Heart right ventricle (tissue), 16 donors: ENCODE measurements around the gene ITPR3. TPM values are rescaled to one million over a fixed set of nuclear protein-coding genes. Genes with fewer than 3 reads are reported as not detected.
A peak's percentile ranks its signal among the peaks of the same experiment; 100 is the strongest.

Experiments used
- ATAC-seq, 8 donors: fragments of 200-7000 bp; cut with Tn5 transposase; one replicate each; pipeline ENCODE4 v1.9.1; 2020; ENCODE audit warnings: mild to moderate bottlenecking in 8 of 8, moderate library complexity in 8 of 8, moderate number of reproducible peaks in 1 of 8
- DNase-seq, 2 donors: peaks; one replicate each; pipeline ENCODE4 v3.0.0-alpha.2; 2020
- H3K27ac ChIP-seq, 10 donors: fragments of 200-600 bp; sonication (generic) in 2 of 10; one replicate each; pipeline versions ENCODE4 v1.5.0 to v1.8.0; 2020 to 2022; ENCODE audit warnings: mild to moderate bottlenecking in 3 of 10
- H3K27me3 ChIP-seq, 7 donors: fragments of 200-600 bp; one replicate each; pipeline ENCODE4 v1.8.0; 2021 to 2022; ENCODE audit warnings: mild to moderate bottlenecking in 2 of 7
- H3K36me3 ChIP-seq, 9 donors: fragments of 200-600 bp; sonication (generic) in 1 of 9; one replicate each; pipeline versions ENCODE4 v1.5.0 to v1.8.0; 2020 to 2022; ENCODE audit warnings: mild to moderate bottlenecking in 2 of 9
- H3K4me1 ChIP-seq, 9 donors: fragments of 200-600 bp; sonication (generic) in 1 of 9; one replicate each; pipeline versions ENCODE4 v1.5.0 to v1.8.0; 2020 to 2022; ENCODE audit warnings: mild to moderate bottlenecking in 4 of 9
- H3K4me3 ChIP-seq, 10 donors: fragments of 200-600 bp; sonication (generic) in 2 of 10; one replicate each; pipeline versions ENCODE4 v1.5.0 to v1.8.0; 2020 to 2022; ENCODE audit warnings: mild to moderate bottlenecking in 7 of 10, moderate library complexity in 2 of 10
- H3K9me3 ChIP-seq, 11 donors: fragments of 200-600 bp in 10 of 11; sonication (generic) in 2 of 11; one replicate each; pipeline versions ENCODE4 v1.5.0 to v1.8.0; 2013 to 2022; ENCODE audit warnings: mild to moderate bottlenecking in 2 of 11, control low read depth in 1 of 11, moderate library complexity in 1 of 11
- CTCF ChIP-seq, 9 donors: fragments of 200-600 bp; sonication (generic) in 2 of 9; IDR thresholded peaks; one replicate each; pipeline versions ENCODE4 v1.5.0 to v1.8.0; 2021 to 2022; ENCODE audit warnings: antibody characterized with exemption in 9 of 9, mild to moderate bottlenecking in 5 of 9, moderate library complexity in 1 of 9
- WGBS, 2 donors: extraction: QIAGEN DNeasy Blood & Tissue Kit; methylation state at CpG; one replicate each; pipeline ENCODE4 v1.1.7; 2013; ENCODE audit warnings: inconsistent platforms in 1 of 2; 5-methylcytosine and 5-hydroxymethylcytosine counted together
- intact Hi-C, 10 donors: fragments of 100-400 bp; cut with DNase I; formaldehyde crosslinking; loops; one replicate each; pipeline versions ENCODE4 v1.11.1 to v1.14.2; 2022
- polyA plus RNA-seq, 2 donors: library from polyadenylated mRNA; stranded (reverse); fragments of 200-250 nt; gene quantifications; one replicate each; pipeline ENCODE4 v1.2.3, GENCODE V29; 2013
- total RNA-seq, 10 donors: library from RNA; stranded (reverse); fragmentation: NEBNext Ultra II Directional in 3 of 10; extraction: Animal tissue kit (Norgen Biotek cat#: 25700) in 3 of 10; gene quantifications; one replicate each; pipeline versions ENCODE4 v1.2.1 to v1.2.4, GENCODE V29; 2021 to 2023
- donor health status: Arrhythmogenic right ventricular cardiomyopathy.
- donor health status: ischemic (EF 13 %, LVEDD 7.1; RV severe dilation, severe dysfunction).
- donor health status: healthy with polysubstance abuse.
- donor health status: DM: no; HTN: yes; CAD: no.
- donor health status: DM: no; HTN: no; CAD: no.
- donor health status: ischemic (EF 25% LVEDD 6.9; RV normal size, moderate dysfunction).
- donor health status: ischemic (EF 25% LVEDD 5.7; RV mildly dilated, moderate dysfunction).
- donor health status: healthy.
- donor health status: DM: yes; HTN: yes; CAD: no.
- donor health status: Ischemic cardiomyopathy.
- donor health status: ischemic (EF 35%, LVEDD 5.7; RV mildly dilated, moderate dysfunction).
- donor health status: nonischemic (EF 11% LVEDD 7.7; RV severe dilation, severe dysfunction).
- donor health status: DM: yes; HTN: yes; CAD: no.
- donor health status: PGD.
- donor health status: ischemic (EF 29% LVEDD 5.4; RV normal size, mild dysfunction).
- donor health status: nonischemic (EF 23%, LVEDD 6.1; RV moderate dilation, normal function).

ITPR3 gene
- total and polyA plus RNA-seq, 12 donors = 3.2 to 16.7 (median 6.0) TPM

GRCh38 chr6:33690766-33691165 is 69.6 kb downstream of the ITPR3 start:
- no peak for DNase-seq
- intact Hi-C loops = loop anchor here in 2 of 10 donors (10.0 kb wide), 2 partner anchors 256 to 486 kb away; partner anchors contain the start of genes HSD17B8 (in 1 of the 2), RING1 (in 1 of the 2), RXRB (in 1 of the 2) and SLC39A7 (in 1 of the 2)
- ATAC-seq = no peak
- no peaks in the 10 kb centered on the region for H3K9me3 ChIP-seq
- no peak for TF ChIP-seq CTCF (IDR thresholded peaks at IDR 0.05)
- H3K4me1 ChIP-seq = peaks cover 40 to 57% (median 46%) of the 10 kb centered on the region in 9 donors
- WGBS, 2 donors = 71 to 79% methylated on average over 13 of the region's 13 CpGs
- H3K4me3 ChIP-seq = no peak overlapping the region
- no peaks in the 10 kb centered on the region for H3K27me3 ChIP-seq
- no peak overlapping the region for H3K27ac ChIP-seq
- H3K36me3 ChIP-seq = peaks cover 0 to 91% (median 4%) of the 10 kb centered on the region in 9 donors

DNA sequence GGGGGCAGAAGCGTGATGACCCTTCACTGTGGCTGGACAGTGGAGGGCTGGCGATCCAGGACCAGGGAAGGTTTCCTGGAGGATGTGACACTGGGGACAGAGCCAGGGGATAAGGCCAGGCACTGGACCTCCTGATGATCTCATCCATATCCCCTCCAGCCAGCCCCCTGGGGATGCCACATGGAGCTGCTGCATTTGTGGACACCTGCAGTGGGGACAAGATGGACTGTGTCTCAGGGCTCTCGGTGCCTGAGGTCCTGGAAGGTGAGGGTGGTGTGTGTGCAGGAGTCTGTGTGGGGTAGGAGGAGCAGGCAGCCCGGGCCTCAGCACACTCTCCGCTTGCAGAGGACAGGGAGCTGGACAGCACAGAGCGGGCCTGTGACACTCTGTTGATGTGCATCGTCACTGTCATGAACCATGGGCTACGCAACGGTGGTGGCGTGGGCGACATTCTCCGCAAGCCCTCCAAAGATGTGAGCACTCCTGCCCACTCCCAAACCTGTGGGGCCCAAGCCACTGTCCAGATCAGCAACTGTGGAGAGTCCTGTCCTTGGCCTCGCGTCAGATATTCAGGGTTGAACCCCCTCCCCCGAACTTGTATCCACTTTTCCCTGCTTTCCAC is 70.4 kb downstream of the ITPR3 start:
- WGBS, 2 donors = 84 to 85% methylated on average over 15 of the region's 15 CpGs
- no peak for TF ChIP-seq CTCF (IDR thresholded peaks at IDR 0.05)
- Histone ChIP-seq H3K36me3 (peaks cover 0 to 91% (median 4%) of the 10 kb centered on the region in 9 donors), H3K9me3 (no peaks in the 10 kb centered on the region), H3K4me1 (peaks cover 48 to 65% (median 54%) of the 10 kb centered on the region in 9 donors), H3K4me3 (no peak overlapping the region), H3K27me3 (no peaks in the 10 kb centered on the region), H3K27ac (peak overlapping the region in 9 of 10 donors; percentile 67 to 88 (median 79))
- peak in 1 of 8 donors; percentile 2 for ATAC-seq
- DNase-seq = no peak
- intact Hi-C loops = loop anchor here in 2 of 10 donors (10.0 kb wide), 2 partner anchors 257 to 487 kb away; partner anchors contain the start of genes HSD17B8 (in 1 of the 2), RING1 (in 1 of the 2), RXRB (in 1 of the 2) and SLC39A7 (in 1 of the 2)

DNA sequence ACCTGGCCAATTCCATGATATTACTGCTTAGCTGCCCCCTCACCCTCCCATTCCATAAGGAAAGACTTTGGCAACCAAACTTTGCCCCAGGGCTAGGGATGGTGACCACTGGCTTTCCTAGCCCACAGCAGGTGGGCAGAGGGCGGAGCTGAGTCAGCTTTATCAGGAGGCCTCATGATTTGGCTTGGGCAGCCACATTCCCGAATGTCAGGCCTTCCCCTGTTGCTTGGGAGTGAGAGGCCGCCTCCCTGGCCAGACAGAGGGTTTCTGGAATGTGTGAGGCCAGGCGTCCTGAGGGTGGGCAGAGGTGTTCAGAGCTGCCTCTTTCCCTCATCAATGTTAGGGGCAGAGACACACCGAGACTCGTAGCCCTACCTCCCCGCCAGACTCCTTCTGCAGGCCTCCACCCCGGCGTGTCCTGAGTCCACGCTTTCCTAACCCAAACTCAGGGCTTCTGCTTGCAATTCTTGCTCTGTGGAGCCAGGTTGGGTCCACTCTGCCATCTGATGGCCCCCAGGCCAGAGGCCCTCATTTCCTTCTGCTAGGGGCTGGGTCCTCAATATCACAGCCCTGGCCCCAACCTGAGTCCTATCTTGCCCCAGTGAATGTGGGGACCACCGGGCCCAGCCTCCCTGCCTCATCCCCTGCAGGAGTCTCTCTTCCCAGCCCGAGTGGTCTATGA is 71.1 kb downstream of the ITPR3 start:
- peak; percentile 27 to 66 for DNase-seq
- whole genome bisulfite sequencing, 2 donors = 64 to 72% methylated on average over 12 of the region's 12 CpGs
- peaks cover 52 to 71% (median 61%) of the 10 kb centered on the region in 9 donors for H3K4me1 ChIP-seq
- H3K27me3 ChIP-seq = no peaks in the 10 kb centered on the region
- no peaks in the 10 kb centered on the region for H3K9me3 ChIP-seq
- peaks cover 0 to 87% (median 4%) of the 10 kb centered on the region in 9 donors for H3K36me3 ChIP-seq
- H3K4me3 ChIP-seq = no peak overlapping the region
- no peak for TF ChIP-seq CTCF (IDR thresholded peaks at IDR 0.05)
- peak; percentile 11 to 72 (median 58) for ATAC-seq
- peak overlapping the region; percentile 49 to 88 (median 79) for H3K27ac ChIP-seq
- intact Hi-C loops = loop anchor here in 2 of 10 donors (10.0 kb wide), 2 partner anchors 257 to 487 kb away; partner anchors contain the start of genes HSD17B8 (in 1 of the 2), RING1 (in 1 of the 2), RXRB (in 1 of the 2) and SLC39A7 (in 1 of the 2)

DNA sequence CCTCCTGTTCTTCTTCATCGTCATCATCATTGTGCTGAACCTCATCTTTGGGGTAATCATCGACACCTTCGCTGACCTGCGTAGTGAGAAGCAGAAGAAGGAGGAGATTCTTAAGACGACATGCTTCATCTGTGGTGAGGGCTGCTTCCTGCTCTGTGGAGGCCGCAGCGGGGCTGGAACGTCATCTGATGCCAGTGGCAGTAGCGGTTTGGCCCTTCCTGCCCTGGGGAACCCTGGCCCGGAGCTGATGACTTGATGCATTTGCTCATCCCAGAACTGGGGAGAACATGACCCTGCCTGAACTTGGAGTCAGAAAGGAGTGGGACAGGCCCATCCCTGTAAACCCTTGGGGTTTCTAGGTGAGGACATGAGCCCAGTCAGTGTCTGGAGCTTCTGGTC is 71.6 kb downstream of the ITPR3 start:
- H3K36me3 ChIP-seq = peaks cover 0 to 89% (median 4%) of the 10 kb centered on the region in 9 donors
- DNase-seq = peak; percentile 38 to 40
- intact Hi-C loops = loop anchor here in 3 of 10 donors (1.0 to 10.0 kb wide), 3 partner anchors 16 to 488 kb away; partner anchors contain the start of genes HSD17B8 (in 1 of the 3), RING1 (in 1 of the 3), RXRB (in 1 of the 3) and SLC39A7 (in 1 of the 3)

More for the DNA sequence above, 71.6 kb downstream of the ITPR3 start:
- peak overlapping the region; percentile 49 to 88 (median 79) for H3K27ac ChIP-seq
- no peak for TF ChIP-seq CTCF (IDR thresholded peaks at IDR 0.05)
- no peaks in the 10 kb centered on the region for H3K27me3 ChIP-seq
- 53 to 63% methylated on average over 10 of the region's 10 CpGs for WGBS, 2 donors
- H3K4me1 ChIP-seq = peaks cover 54 to 77% (median 66%) of the 10 kb centered on the region in 9 donors
- peak overlapping the region in 1 of 10 donors; percentile 10 for H3K4me3 ChIP-seq
- peak in 5 of 8 donors; percentile 3 to 29 (median 15) for ATAC-seq
- no peaks in the 10 kb centered on the region for H3K9me3 ChIP-seq
